GM19238 (cell line): Measurements from ENCODE around the gene TKFC.

Experiments
- DNase-seq: peaks from one replicate; pipeline ENCODE4 v3.0.0; 2011; ENCODE audit warnings: low spot score; ENCODE audit not compliant: insufficient read length

Gene TKFC

DNA sequence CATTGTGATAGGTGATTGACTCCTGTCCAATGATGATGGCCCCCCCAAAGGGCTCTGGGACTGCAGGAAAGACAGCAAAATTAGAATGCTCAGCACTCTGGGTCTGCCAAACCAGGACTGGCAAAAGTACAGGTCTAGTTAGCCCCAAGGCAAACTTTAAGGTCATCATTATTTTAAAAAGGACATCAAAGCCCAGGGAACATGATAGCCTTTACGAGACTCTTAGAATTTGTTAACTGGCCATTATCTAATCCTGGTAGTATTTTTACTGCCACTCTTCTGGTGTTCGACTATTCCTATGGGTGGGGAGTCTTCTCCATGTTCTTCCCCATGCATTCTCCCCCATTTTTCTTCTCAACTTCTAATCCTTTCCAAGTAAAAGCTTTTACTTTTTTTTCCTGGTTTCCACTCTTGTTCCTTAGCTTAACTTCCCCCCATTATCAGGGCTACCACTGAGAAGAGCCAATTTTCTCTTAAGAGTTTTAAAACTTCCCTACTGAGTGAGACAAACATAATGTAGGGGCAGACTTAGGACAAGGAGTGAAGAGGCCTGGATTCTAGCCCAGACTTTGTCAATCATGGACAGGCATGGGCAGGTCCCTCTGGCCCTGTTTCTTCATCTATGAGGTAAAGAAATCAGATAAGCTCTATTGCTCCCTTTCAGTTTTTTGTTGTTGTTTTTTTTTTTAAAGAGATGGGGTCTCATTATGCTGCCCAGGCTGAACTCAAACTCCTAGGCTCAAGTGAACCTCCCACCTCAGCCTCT lies 7.2 kb upstream of the TKFC start:
- no peak for DNase-seq

DNA sequence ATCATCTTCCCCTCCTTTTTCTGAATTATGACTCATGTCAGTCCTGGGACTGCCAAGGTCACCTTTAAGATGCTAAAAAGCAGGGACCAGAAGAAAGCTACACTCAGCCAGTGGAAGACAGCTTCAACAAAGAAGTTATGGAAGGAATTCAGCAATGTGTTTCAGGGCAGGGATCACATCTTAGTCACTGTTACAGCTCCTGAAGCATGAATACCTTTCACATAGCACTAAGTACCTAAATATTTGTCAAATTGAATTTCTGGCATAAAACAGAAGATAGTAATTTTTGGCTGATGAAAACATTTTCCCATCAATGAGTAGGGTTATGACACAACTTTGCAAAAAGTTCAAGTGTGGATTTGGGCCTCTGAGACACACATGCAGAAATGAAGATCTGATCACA lies 5.4 kb upstream of the TKFC start:
- no peak for DNase-seq

- no peak for DNase-seq
These were observed 4.7 kb upstream of the TKFC start for GRCh38 chr11:61328351-61328750.

- DNase-seq, result no peak
These were observed 3.2 kb upstream of the TKFC start for GRCh38 chr11:61329871-61330270.

GRCh38 chr11:61331651-61332050 lies 1.4 kb upstream of the TKFC start:
- DNase-seq, result no peak

- DNase-seq, result no peak
These were observed 689 bp upstream of the TKFC start for GRCh38 chr11:61332281-61332796.

GRCh38 chr11:61333550-61334433 lies 764 bp downstream of the TKFC start:
- DNase-seq, result no peak

- no peak for DNase-seq
These were observed 1.7 kb downstream of the TKFC start for GRCh38 chr11:61334434-61335354.

DNA sequence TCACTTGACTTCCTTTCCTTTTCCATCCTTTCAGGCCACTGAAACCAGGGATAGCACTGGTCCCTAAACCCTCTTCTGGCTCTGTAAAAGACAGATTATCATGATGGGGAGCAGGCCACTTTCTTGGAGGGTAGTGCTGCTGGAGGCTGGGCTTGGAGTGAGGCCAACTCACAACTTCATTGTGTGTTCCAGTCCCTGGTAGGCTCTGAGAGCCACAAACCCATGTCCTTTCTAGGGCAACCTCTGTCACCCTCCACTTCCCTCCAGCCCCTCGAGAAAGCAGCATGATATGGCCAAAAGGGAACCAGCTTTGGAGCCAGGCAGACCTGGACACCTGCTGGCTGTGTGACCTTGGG lies 2.3 kb downstream of the TKFC start:
- no peak for DNase-seq

GRCh38 chr11:61336171-61336935 lies 3.3 kb downstream of the TKFC start:
- DNase-seq, result peak; percentile 92

GRCh38 chr11:61337706-61338470 lies 4.9 kb downstream of the TKFC start:
- no peak for DNase-seq

- DNase-seq, result no peak
These were observed 5.9 kb downstream of the TKFC start for GRCh38 chr11:61338783-61339489.

- DNase-seq, result no peak
These were observed 6.5 kb downstream of the TKFC start for GRCh38 chr11:61339490-61339878.

- no peak for DNase-seq
These were observed 8.0 kb downstream of the TKFC start for GRCh38 chr11:61340979-61341378.

GRCh38 chr11:61341706-61342105 lies 8.7 kb downstream of the TKFC start:
- no peak for DNase-seq

- no peak for DNase-seq
These were observed 9.3 kb downstream of the TKFC start for GRCh38 chr11:61342207-61342803.

GRCh38 chr11:61343792-61344745 lies 11.0 kb downstream of the TKFC start:
- DNase-seq, result no peak

DNA sequence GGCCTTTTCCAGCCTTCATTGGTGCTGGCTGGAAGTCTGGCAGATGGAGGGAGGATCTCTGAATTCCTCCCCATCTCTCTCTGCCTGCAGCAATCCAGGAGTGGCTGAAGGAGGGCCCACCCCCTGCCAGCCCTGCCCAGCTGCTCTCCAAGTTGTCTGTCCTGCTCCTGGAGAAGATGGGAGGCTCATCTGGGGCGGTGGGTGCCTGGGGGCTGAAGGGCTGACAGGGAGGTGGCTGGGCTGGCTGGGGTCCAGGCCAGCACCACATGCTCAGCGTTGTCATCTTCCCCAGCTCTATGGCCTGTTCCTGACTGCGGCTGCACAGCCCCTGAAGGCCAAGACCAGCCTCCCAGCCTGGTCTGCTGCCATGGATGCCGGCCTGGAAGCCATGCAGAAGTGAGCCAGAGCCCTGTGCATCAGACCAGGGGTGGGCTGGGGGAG lies 12.2 kb downstream of the TKFC start:
- no peak for DNase-seq
